Measurements from ENCODE around the gene SAMD4A.

DNA sequence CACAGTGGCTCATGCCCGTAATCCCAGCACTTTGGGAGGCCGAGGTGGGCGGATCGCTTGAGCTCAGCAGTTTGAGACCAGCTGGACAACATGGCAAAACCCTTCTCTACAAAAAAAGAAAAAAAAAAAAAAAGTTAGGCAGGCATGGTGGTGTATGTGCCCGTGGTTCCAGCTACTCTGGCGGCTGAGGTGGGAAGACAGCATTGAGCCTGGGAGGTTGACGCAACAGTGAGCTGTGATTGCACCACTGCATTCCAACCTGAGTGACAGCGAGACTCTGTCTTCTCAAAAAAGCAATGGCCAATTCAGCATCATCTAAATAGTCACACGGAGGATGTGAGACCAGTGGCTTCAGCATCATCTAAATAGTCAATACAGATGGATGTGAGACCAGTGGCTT lies 10.4 kb upstream of the SAMD4A start:
- TF ChIP-seq POLR2A (IDR thresholded peaks at IDR 0.05) (no peak), POLR2AphosphoS5 (IDR thresholded peaks at IDR 0.05) (no peak)
- TF ChIP-seq, protein P1, sequence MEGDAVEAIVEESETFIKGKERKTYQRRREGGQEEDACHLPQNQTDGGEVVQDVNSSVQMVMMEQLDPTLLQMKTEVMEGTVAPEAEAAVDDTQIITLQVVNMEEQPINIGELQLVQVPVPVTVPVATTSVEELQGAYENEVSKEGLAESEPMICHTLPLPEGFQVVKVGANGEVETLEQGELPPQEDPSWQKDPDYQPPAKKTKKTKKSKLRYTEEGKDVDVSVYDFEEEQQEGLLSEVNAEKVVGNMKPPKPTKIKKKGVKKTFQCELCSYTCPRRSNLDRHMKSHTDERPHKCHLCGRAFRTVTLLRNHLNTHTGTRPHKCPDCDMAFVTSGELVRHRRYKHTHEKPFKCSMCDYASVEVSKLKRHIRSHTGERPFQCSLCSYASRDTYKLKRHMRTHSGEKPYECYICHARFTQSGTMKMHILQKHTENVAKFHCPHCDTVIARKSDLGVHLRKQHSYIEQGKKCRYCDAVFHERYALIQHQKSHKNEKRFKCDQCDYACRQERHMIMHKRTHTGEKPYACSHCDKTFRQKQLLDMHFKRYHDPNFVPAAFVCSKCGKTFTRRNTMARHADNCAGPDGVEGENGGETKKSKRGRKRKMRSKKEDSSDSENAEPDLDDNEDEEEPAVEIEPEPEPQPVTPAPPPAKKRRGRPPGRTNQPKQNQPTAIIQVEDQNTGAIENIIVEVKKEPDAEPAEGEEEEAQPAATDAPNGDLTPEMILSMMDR (IDR thresholded peaks at IDR 0.05 in 8 of 11, conservative IDR thresholded peaks at IDR 0.05 in 3 of 11) = no peak
